KMS-11 (cell line): Measurements from ENCODE around the gene AKR1C3.

Source experiments
- H2AFZ ChIP-seq: fragments of 200-600 bp; sonication (generic); 2 replicates; pipeline ENCODE4 v1.6.1; 2016; ENCODE audit warnings: antibody characterized with exemption, mixed run types, low read depth
- H3K27ac ChIP-seq: fragments of 200-600 bp; sonication (generic); 2 replicates; pipeline ENCODE4 v1.6.1; 2016; ENCODE audit warnings: mild to moderate bottlenecking, mixed run types
- H3K27me3 ChIP-seq: fragments of 200-600 bp; sonication (generic); 2 replicates; pipeline ENCODE4 v1.6.1; 2017; ENCODE audit warnings: mild to moderate bottlenecking, low read depth, mixed run types, moderate library complexity; ENCODE audit not compliant: insufficient read depth
- H3K36me3 ChIP-seq: fragments of 200-600 bp; sonication (generic); 2 replicates; pipeline ENCODE4 v1.6.1; 2017; ENCODE audit warnings: mild to moderate bottlenecking, mixed run types; ENCODE audit not compliant: insufficient read depth
- H3K4me1 ChIP-seq: fragments of 200-600 bp; sonication (generic); 2 replicates; pipeline ENCODE4 v1.6.1; 2016; ENCODE audit warnings: mild to moderate bottlenecking, low read depth, mixed run types; ENCODE audit not compliant: poor library complexity, severe bottlenecking
- H3K4me2 ChIP-seq: fragments of 200-600 bp; sonication (generic); 2 replicates; pipeline ENCODE4 v1.7.0; 2016; ENCODE audit warnings: mild to moderate bottlenecking, mixed run types
- H3K4me3 ChIP-seq: fragments of 200-600 bp; sonication (generic); IDR thresholded peaks from 2 replicates; pipeline ENCODE4 v1.6.1; 2017; ENCODE audit warnings: low read depth, low read length, mixed read lengths; ENCODE audit not compliant: insufficient read depth
- H3K79me2 ChIP-seq: fragments of 200-600 bp; sonication (generic); 2 replicates; pipeline ENCODE4 v1.6.1; 2016; ENCODE audit warnings: low read depth, mixed run types; ENCODE audit not compliant: insufficient read depth
- H3K9ac ChIP-seq: fragments of 200-600 bp; sonication (generic); 2 replicates; pipeline ENCODE4 v1.6.1; 2016; ENCODE audit warnings: mild to moderate bottlenecking, mixed run types
- H4K20me1 ChIP-seq: fragments of 200-600 bp; sonication (generic); 2 replicates; pipeline ENCODE4 v1.6.1; 2016; ENCODE audit warnings: mild to moderate bottlenecking, mixed run types; ENCODE audit not compliant: insufficient read depth
- CTCF ChIP-seq: fragments of 200-600 bp; sonication (generic); conservative IDR thresholded peaks from 2 replicates; pipeline ENCODE4 v1.6.1; 2017; ENCODE audit warnings: low read depth, mild to moderate bottlenecking, antibody characterized with exemption, low read length, moderate library complexity, mixed read lengths

The AKR1C3 gene

GRCh38 chr10:5068274-5068984 is 25.8 kb upstream of the AKR1C3 start:
- Histone ChIP-seq H3K27ac (no peak overlapping the region), H3K4me3 (no peak overlapping the region), H3K36me3 (no peaks in the 10 kb centered on the region), H2AFZ (no peak overlapping the region), H3K79me2 (no peaks in the 10 kb centered on the region), H3K27me3 (no peaks in the 10 kb centered on the region), H3K4me1 (no peaks in the 10 kb centered on the region), H3K9ac (no peak overlapping the region), H3K4me2 (no peak overlapping the region), H4K20me1 (no peaks in the 10 kb centered on the region)
- no peak for TF ChIP-seq CTCF

- H3K4me1 ChIP-seq: no peaks in the 10 kb centered on the region
- no peaks in the 10 kb centered on the region for H3K36me3 ChIP-seq
- no peak overlapping the region for H3K9ac ChIP-seq
- H3K4me3 ChIP-seq: no peak overlapping the region
- TF ChIP-seq CTCF: no peak
- H3K27me3 ChIP-seq: no peaks in the 10 kb centered on the region
- H3K4me2 ChIP-seq: no peak overlapping the region
- no peak overlapping the region for H3K27ac ChIP-seq
- no peaks in the 10 kb centered on the region for H3K79me2 ChIP-seq
- no peak overlapping the region for H2AFZ ChIP-seq
- no peaks in the 10 kb centered on the region for H4K20me1 ChIP-seq
These were observed 23.4 kb upstream of the AKR1C3 start for GRCh38 chr10:5070648-5071410.

DNA sequence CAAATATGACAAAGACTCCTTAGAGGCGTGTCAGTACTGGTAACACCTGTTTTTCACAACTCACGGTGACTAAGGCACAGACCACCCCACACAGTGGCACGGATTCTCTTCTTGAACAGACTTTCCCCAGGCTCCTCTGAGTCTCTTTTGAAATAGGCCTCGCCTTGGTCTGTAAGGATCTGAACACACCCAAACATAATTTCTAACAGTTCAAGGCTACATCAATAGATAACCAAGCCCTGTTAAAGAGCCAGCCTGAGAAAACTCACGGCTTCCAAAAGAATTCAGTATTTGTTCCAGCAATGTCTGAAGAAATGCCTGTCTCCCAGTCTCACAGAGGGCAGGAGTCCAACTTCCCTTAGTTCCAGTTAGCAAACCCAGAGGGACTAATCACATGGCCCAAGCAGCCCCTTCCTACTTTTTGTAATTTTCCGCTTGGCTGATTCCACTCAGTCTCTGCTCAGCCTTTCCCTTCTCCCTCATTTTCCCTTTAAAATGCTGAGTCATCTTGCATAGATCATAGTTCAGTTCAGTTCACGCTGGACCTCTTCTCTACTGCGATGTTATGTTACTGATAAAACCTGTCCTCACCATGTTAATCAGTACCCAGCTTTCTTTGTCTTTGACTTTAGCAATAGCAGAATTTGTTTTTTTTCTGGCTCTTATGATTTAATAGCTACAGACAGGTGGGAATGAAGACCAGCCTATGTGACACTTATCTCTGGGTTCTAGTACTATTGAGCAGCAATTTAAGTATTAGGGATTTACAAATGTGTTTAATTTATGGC is 22.6 kb upstream of the AKR1C3 start:
- no peaks in the 10 kb centered on the region for H3K79me2 ChIP-seq
- H3K27ac ChIP-seq: no peak overlapping the region
- H3K9ac ChIP-seq: no peak overlapping the region
- no peaks in the 10 kb centered on the region for H4K20me1 ChIP-seq
- no peak overlapping the region for H2AFZ ChIP-seq
- H3K27me3 ChIP-seq: no peaks in the 10 kb centered on the region
- H3K4me1 ChIP-seq: no peaks in the 10 kb centered on the region
- TF ChIP-seq CTCF: no peak
- no peak overlapping the region for H3K4me3 ChIP-seq
- H3K36me3 ChIP-seq: no peaks in the 10 kb centered on the region
- H3K4me2 ChIP-seq: no peak overlapping the region

DNA sequence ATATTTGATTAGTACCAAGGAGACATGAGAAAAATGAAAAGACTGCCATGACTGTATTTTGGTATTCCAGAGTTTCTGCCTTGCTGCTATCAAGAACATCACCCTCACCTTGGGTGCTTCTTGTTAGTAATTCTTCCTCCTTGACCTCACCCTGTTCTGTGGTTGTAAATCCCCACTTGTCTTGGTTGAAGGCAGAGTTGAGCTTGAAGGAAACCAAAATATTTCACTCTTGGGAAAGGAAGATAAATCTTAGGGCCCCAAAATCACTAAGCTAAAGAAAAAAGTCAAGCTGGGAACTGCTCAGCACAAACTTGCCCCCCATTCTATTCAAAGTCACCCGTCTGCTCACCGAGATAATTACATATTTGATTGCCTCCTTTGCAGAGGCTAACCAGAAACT is 20.6 kb upstream of the AKR1C3 start:
- H3K27ac ChIP-seq: no peak overlapping the region
- H3K4me2 ChIP-seq: no peak overlapping the region

More for the DNA sequence above, 20.6 kb upstream of the AKR1C3 start:
- H3K4me1 ChIP-seq: no peaks in the 10 kb centered on the region
- H3K4me3 ChIP-seq: no peak overlapping the region
- no peak overlapping the region for H3K9ac ChIP-seq
- no peaks in the 10 kb centered on the region for H4K20me1 ChIP-seq
- no peaks in the 10 kb centered on the region for H3K79me2 ChIP-seq
- TF ChIP-seq CTCF: no peak
- H2AFZ ChIP-seq: no peak overlapping the region
- no peaks in the 10 kb centered on the region for H3K27me3 ChIP-seq
- no peaks in the 10 kb centered on the region for H3K36me3 ChIP-seq
